Caco-2 (cell line): ENCODE results near the gene GLB1L2. TPM values are rescaled to one million over a fixed set of nuclear protein-coding genes. Genes with fewer than 3 reads are reported as not detected.

Experiments used
- BruUV-seq: library from RNA; stranded (reverse); fragments of 400-500 nt; replicated peaks from 2 replicates; lab custom pipeline; 2021; lab: Mats Ljungman, UMichigan
- CTCF ChIA-PET: fragments of 300-600 bp; sonication (Branson Sonifier 250); formaldehyde crosslinking; loops from one replicate; lab custom pipeline; 2022; ENCODE audit warnings: antibody characterized with exemption; lab: Charles Lee
- POLR2A ChIA-PET: fragments of 300-600 bp; sonication (Branson Sonifier 250); formaldehyde crosslinking; loops from one replicate; lab custom pipeline; 2022; ENCODE audit warnings: antibody characterized with exemption; lab: Charles Lee
- DNase-seq, 2 experiments: peaks; one replicate each; pipeline versions ENCODE4 v3.0.0 to v3.0.0-alpha.2; 2020 to 2022
- H3K27me3 ChIP-seq: replicated peaks from 2 replicates; pipeline ENCODE4 v1.6.0; 2011; ENCODE audit warnings: low read length; ENCODE audit not compliant: control insufficient read depth, insufficient read depth
- H3K36me3 ChIP-seq: 2 replicates; pipeline ENCODE4 v1.5.1; 2011; ENCODE audit warnings: low read length; ENCODE audit not compliant: control insufficient read depth, insufficient read depth
- H3K4me1 ChIP-seq: fragments of 250-450 bp; sonication (Bioruptor Pico); 2 replicates; pipeline ENCODE4 v1.5.1; 2020; ENCODE audit warnings: mild to moderate bottlenecking
- H3K4me3 ChIP-seq: 2 replicates; pipeline ENCODE4 v1.5.1; 2011; ENCODE audit warnings: low read depth, mild to moderate bottlenecking, control low read depth, low read length
- H3K9me3 ChIP-seq: fragments of 250-450 bp; sonication (Bioruptor Pico); 2 replicates; pipeline ENCODE4 v1.5.1; 2020; ENCODE audit warnings: mild to moderate bottlenecking, moderate library complexity
- H3K27ac Mint-ChIP-seq: one replicate; pipeline ENCODE4 v1.8.0; 2022; ENCODE audit warnings: mixed read lengths; ENCODE audit not compliant: unreplicated experiment
- H3K27me3 Mint-ChIP-seq: one replicate; pipeline ENCODE4 v1.8.0; 2022; ENCODE audit warnings: mixed read lengths; ENCODE audit not compliant: insufficient read depth, unreplicated experiment
- H3K36me3 Mint-ChIP-seq: one replicate; pipeline ENCODE4 v1.8.0; 2022; ENCODE audit warnings: mild to moderate bottlenecking, mixed read lengths; ENCODE audit not compliant: insufficient read depth, unreplicated experiment
- H3K4me1 Mint-ChIP-seq: one replicate; pipeline ENCODE4 v1.8.0; 2022; ENCODE audit warnings: low read depth, mixed read lengths; ENCODE audit not compliant: unreplicated experiment
- H3K4me3 Mint-ChIP-seq: one replicate; pipeline ENCODE4 v1.8.0; 2022; ENCODE audit warnings: mild to moderate bottlenecking, moderate library complexity, mixed read lengths; ENCODE audit not compliant: unreplicated experiment
- H3K9me3 Mint-ChIP-seq: one replicate; pipeline ENCODE4 v1.8.0; 2022; ENCODE audit warnings: mixed read lengths; ENCODE audit not compliant: unreplicated experiment
- intact Hi-C: fragments of 100-400 bp; cut with micrococcal nuclease; formaldehyde crosslinking; loops from one replicate; pipeline ENCODE4 v1.10.0; 2022; ENCODE audit not compliant: unreplicated experiment
- total RNA-seq: library from RNA; stranded (reverse); gene quantifications from 2 replicates; pipeline ENCODE4 v1.2.3, GENCODE V29; 2022
- TF ChIP-seq, protein P1 (sequence below), 2 experiments: fragments of 200-600 bp in 1 of 2; IDR thresholded peaks; 1 replicate in 1 of 2; 2 replicates in 1 of 2; pipeline versions ENCODE4 v1.5.1 to v1.8.0; 2011 to 2022; ENCODE audit warnings: antibody characterized with exemption in 1 of 2, control low read depth in 1 of 2, inconsistent platforms in 1 of 2, low read depth in 1 of 2, low read length in 1 of 2, mild to moderate bottlenecking in 1 of 2, moderate library complexity in 1 of 2; ENCODE audit not compliant: insufficient read depth in 1 of 2, severe bottlenecking in 1 of 2, unreplicated experiment in 1 of 2

Gene GLB1L2
- total RNA-seq, 1 experiment from 2014 or later, result 15.8 TPM

DNA sequence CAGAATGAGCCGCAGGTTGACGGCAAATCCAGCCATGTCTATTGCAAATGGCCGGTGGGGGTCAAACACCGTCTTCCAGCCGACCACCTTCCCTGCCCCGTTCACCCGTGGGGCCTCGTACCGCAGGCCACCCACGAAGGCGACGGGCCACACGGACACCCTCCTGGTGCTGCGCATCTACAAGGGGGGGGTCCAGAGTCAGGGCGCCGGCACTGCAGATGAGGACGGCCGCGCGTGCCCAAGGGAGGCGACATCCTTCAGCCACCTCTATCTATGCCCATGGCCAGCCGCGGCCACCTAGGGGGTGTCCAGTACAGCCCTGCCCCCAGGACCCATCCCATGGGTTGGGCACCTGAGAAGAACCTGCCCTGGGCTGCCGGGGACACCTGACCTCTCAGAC lies 51.0 kb downstream of the GLB1L2 start:
- intact Hi-C loops, result no loop called here
- TF ChIP-seq, protein P1, sequence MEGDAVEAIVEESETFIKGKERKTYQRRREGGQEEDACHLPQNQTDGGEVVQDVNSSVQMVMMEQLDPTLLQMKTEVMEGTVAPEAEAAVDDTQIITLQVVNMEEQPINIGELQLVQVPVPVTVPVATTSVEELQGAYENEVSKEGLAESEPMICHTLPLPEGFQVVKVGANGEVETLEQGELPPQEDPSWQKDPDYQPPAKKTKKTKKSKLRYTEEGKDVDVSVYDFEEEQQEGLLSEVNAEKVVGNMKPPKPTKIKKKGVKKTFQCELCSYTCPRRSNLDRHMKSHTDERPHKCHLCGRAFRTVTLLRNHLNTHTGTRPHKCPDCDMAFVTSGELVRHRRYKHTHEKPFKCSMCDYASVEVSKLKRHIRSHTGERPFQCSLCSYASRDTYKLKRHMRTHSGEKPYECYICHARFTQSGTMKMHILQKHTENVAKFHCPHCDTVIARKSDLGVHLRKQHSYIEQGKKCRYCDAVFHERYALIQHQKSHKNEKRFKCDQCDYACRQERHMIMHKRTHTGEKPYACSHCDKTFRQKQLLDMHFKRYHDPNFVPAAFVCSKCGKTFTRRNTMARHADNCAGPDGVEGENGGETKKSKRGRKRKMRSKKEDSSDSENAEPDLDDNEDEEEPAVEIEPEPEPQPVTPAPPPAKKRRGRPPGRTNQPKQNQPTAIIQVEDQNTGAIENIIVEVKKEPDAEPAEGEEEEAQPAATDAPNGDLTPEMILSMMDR (IDR thresholded peaks at IDR 0.05; ENCODE audit: insufficient read depth in 1 of 2, low read depth in 1 of 2, low read length in 1 of 2, severe bottlenecking in 1 of 2, unreplicated experiment in 1 of 2), result no peak
- Mint-ChIP-seq H3K9me3 (no peaks in the 10 kb centered on the region), H3K27ac (no peak overlapping the region), H3K4me1 (no peaks in the 10 kb centered on the region), H3K27me3 (peaks cover 36% of the 10 kb centered on the region), H3K4me3 (no peak overlapping the region), H3K36me3 (no peaks in the 10 kb centered on the region)
- Histone ChIP-seq H3K9me3 (no peaks in the 10 kb centered on the region), H3K36me3 (no peaks in the 10 kb centered on the region), H3K27me3 (no peaks in the 10 kb centered on the region; the same call in none of the 2 replicates), H3K4me1 (no peaks in the 10 kb centered on the region), H3K4me3 (no peak overlapping the region)
- DNase-seq, result no peak
- CTCF ChIA-PET, result no interaction called here
- POLR2A ChIA-PET, result no interaction called here
- BruUV-seq, result no TSS peak

DNA sequence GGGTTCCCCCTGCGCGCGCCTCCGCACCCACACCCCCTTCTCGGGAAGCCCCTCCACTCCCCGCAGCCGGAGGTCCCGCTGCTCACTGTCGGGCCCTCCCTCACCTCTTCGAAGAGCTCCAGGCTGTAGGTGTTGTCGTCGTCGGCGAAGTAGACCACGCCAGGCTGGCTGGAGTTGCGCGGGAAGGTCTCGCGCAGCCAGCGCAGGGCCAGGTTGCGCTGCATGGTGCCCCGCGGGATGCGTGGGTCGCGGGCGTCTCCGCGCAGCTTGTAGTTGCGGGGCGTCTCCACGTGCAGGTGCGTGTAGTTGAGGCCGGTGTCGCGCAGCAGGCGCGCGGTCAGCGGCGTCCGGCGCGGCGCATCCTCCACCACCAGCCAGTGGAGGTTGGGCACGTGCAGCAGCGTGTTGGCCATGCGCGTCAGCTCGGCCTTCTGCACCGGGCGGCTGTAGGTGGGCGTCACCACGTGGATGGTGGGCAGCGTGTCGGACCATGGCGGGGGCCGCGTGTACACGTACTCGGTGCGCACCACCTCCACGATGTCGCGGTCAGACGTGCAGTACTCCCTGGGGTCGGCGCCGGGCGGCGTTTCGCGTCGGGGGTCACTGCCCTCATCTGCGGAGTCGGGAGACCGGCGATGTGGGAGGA lies 51.9 kb downstream of the GLB1L2 start:
- intact Hi-C loops, result no loop called here
- no peaks in the 10 kb centered on the region for H3K36me3 Mint-ChIP-seq
- no peaks in the 10 kb centered on the region for H3K4me1 Mint-ChIP-seq
- ChIA-PET POLR2A (no interaction called here), CTCF (interaction anchor here (0.6 to 1.0 kb wide), 2 partner anchors 11 to 62 kb away, joined by 3 to 4 read pairs; no protein-coding TSS in a partner anchor)
- no peaks in the 10 kb centered on the region; the same call in none of the 2 replicates for H3K27me3 ChIP-seq
- no peaks in the 10 kb centered on the region for H3K9me3 ChIP-seq
- no peaks in the 10 kb centered on the region for H3K9me3 Mint-ChIP-seq
- no TSS peak for BruUV-seq
- no peak for DNase-seq
- no peaks in the 10 kb centered on the region for H3K4me1 ChIP-seq
- TF ChIP-seq, protein P1 (IDR thresholded peaks at IDR 0.05; ENCODE audit: insufficient read depth in 1 of 2, low read depth in 1 of 2, low read length in 1 of 2, severe bottlenecking in 1 of 2, unreplicated experiment in 1 of 2), result no peak
- H3K36me3 ChIP-seq, result no peaks in the 10 kb centered on the region
- H3K27me3 Mint-ChIP-seq, result peaks cover 31% of the 10 kb centered on the region
- H3K4me3 Mint-ChIP-seq, result no peak overlapping the region
- H3K4me3 ChIP-seq, result no peak overlapping the region
- H3K27ac Mint-ChIP-seq, result no peak overlapping the region

DNA sequence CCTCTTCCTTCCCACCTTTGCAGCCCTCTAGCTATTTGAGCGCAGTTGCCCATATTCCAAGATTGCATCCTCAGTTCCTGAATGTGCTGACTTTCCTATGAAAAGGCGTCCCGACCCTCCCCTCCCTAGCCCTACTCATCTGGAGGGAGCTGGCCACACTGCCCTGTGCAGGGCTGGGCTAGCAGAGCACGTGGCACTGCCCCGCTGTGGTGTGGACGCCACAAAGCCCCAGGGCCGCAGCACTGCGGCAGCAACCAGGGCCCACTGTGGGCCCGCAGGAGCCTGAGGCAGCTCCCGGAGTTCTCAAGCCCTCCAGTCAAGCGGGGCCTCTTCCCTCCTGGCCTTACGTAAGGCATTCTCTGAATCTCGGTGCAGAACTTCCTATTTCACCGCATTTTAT lies 52.6 kb downstream of the GLB1L2 start:
- TF ChIP-seq, protein P1 (IDR thresholded peaks at IDR 0.05; ENCODE audit: insufficient read depth in 1 of 2, low read depth in 1 of 2, low read length in 1 of 2, severe bottlenecking in 1 of 2, unreplicated experiment in 1 of 2), result no peak
- no TSS peak for BruUV-seq
- intact Hi-C loops, result no loop called here
- H3K27ac Mint-ChIP-seq, result no peak overlapping the region
- Histone ChIP-seq H3K4me3 (no peak overlapping the region), H3K27me3 (no peaks in the 10 kb centered on the region; the same call in none of the 2 replicates), H3K4me1 (no peaks in the 10 kb centered on the region), H3K36me3 (no peaks in the 10 kb centered on the region), H3K9me3 (no peaks in the 10 kb centered on the region)
- POLR2A ChIA-PET, result interaction anchor here (0.7 kb wide), 1 partner anchor 575 kb away, joined by 3 read pairs; no protein-coding TSS in a partner anchor
- no peak for DNase-seq
- H3K27me3 Mint-ChIP-seq, result peaks cover 35% of the 10 kb centered on the region
- no peak overlapping the region for H3K4me3 Mint-ChIP-seq
- CTCF ChIA-PET, result interaction anchor here (0.6 to 1.0 kb wide), 2 partner anchors 10 to 61 kb away, joined by 3 to 4 read pairs; no protein-coding TSS in a partner anchor
- no peaks in the 10 kb centered on the region for H3K4me1 Mint-ChIP-seq
- H3K9me3 Mint-ChIP-seq, result no peaks in the 10 kb centered on the region
- no peaks in the 10 kb centered on the region for H3K36me3 Mint-ChIP-seq
